GM15510 (cell line): ENCODE data around the gene LRRC66.

Experiments
- POLR2A ChIP-seq: IDR thresholded peaks from 3 replicates; pipeline ENCODE4 v1.6.1; 2011; ENCODE audit warnings: borderline replicate concordance; ENCODE audit not compliant: insufficient read length; ENCODE audit errors: extremely low read depth

Gene LRRC66

DNA sequence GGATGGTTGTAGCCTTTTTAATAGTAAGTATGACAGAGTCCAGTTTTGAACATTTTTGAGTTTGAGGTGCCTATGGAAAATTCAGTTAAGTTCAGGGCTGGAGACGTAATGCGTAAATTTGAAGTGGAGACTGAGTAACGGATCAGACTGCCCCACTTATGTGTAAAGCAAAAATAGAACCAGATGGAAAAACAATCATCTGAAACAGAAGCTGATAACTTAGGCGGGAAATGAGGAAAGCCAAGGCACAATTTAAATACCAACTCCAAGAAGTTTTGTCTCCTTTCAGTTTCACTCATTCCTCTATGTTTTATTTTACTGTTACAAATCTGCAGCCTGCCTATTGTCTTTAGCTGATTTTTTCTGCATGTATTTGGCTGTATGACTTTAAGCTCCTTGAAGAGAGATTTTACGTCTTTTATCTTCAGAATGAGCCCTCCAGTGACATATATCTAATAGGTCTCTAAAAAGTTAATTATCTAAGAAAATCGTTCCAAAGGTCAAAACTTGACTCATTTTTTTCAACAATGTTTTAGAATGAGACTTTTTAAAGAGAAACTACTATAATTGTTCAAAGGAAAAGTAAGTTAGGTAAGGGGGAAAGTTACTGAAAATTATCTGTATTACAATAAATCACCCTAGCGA, 16.8 kb upstream of the LRRC66 start:
- TF ChIP-seq POLR2A: no peak

DNA sequence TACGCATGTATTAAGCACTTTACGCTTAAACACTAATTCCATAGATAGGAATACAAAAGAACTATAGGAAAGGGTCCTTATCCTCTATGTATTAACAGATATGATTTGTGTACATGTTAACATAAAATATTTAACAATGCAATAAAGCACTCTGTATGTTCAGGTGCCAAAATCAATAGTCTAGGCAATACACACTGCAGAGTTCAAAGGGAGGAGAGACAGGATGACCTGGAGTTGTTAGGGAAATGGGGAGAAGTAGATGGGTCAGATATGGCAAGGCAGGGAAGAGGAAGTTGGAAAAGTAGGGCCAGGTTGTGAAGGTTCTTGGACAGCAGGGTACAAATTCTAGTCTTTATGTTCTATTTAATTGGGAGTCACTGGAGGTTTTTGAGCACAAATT, 15.0 kb upstream of the LRRC66 start:
- no peak for TF ChIP-seq POLR2A

DNA sequence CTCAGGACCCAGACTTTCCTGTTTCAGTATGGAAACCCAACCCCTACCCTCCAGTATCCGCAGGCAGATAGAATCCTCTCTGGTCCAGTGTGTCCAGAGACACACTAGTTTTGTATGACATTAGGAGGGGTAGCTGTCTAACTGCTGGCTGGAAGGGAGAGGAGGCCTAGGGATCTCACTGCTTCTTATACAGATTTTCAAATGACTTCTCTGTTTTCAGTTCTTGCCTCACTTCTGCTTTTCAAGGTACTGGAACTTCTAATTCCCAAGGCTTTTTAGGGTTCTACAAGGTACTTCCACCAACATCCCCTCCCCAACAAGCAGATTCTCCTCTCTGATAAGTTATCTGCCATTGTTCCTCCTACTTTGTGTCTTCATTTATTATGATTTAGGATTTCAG, 11.8 kb upstream of the LRRC66 start:
- no peak for TF ChIP-seq POLR2A

GRCh38 chr4:52028970-52029369, 8.8 kb upstream of the LRRC66 start:
- TF ChIP-seq POLR2A: no peak

GRCh38 chr4:52017814-52018213, 2.3 kb downstream of the LRRC66 start:
- TF ChIP-seq POLR2A: no peak

- no peak for TF ChIP-seq POLR2A
Observed at GRCh38 chr4:52016981-52017380, 3.2 kb downstream of the LRRC66 start.

DNA sequence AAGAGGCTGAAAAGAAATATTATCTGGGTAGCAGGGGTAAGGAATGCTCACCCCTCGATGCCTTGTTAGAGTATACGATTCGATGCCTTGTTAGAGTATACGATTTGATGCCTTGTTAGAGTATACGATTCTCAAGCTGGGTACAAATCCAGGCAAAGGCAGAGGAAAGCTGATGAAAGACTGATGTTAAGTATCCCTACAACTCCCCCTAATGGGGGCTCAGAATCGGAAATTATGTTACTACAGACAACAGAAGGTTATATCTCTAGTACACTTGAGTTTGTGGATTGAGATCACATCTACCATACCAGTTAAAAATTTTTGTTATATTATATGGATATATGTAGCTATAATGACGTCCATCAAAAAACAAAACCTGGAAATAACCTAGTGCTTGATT, 4.8 kb downstream of the LRRC66 start:
- no peak for TF ChIP-seq POLR2A

- TF ChIP-seq POLR2A: no peak
Observed at GRCh38 chr4:52014903-52015302, 5.3 kb downstream of the LRRC66 start.

- TF ChIP-seq POLR2A: no peak
Observed at GRCh38 chr4:52012651-52013050, 7.5 kb downstream of the LRRC66 start.

DNA sequence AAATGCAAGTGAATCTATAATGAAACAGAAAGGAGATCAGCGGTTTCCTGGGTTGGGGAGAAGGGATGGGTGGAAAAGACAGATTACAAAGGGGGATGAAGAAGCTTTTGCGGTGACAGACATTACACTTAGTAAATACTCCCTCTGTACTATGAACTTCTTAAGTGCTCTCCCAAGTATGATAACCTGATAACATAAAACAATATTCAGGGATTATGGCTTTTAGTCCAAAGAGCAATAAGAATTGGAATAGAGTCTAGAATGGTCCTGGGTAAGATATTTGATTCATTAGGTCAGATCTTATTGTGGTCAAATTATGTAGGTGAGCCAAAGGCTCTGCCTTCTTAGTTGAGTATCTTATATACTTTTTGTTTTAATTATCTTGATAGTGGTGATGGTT, 9.2 kb downstream of the LRRC66 start:
- no peak for TF ChIP-seq POLR2A

DNA sequence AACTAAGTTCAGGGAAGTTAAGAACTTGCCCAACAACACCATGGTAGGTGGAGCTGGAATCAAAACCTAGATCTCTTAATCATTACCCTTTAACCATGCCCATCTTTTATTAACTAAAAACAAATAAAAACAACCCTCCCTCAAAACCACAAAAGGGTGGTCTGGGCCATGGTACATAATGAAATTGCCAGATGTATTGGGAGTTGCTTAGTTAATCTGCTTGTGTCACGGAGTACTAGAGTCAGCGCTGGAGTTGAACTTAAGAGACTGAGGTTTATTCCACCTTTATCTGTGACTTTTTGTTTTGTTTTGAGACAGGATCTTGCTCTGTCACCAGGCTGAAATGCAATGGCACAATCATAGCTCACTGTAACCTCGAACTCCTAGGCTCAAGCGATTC, 13.3 kb downstream of the LRRC66 start:
- no peak for TF ChIP-seq POLR2A

DNA sequence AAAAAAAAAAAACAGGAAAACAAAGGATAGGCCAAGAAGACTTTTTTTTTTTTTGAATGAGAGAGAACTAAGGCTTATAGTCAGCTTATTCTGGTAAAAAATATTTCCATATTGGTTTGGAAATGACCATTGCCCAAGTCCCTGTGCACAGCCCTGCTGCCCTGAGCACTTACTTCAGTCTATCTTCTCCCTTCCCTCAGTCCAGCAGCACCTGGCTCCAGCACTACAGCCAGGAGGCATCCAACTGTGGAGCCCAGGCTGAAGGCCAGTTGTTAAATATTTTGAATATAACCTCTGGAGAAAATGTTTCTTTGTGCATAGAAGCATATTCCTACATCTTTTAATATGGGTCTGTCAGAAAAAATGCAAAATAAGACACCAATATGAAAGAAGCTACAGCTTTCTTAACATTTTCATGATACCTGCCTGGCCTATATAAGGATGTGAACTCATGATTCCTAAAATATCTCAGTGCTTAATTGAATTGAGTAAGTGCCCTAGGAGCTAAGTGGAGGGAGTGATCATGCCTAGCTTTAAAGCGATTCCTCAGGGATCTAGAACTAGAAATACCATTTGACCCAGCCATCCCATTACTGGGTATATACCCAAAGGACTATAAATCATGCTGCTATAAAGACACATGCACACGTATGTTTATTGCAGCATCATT, 14.4 kb downstream of the LRRC66 start:
- no peak for TF ChIP-seq POLR2A

GRCh38 chr4:52004414-52004813, 15.7 kb downstream of the LRRC66 start:
- TF ChIP-seq POLR2A: no peak

GRCh38 chr4:52001616-52002015, 18.5 kb downstream of the LRRC66 start:
- TF ChIP-seq POLR2A: no peak

DNA sequence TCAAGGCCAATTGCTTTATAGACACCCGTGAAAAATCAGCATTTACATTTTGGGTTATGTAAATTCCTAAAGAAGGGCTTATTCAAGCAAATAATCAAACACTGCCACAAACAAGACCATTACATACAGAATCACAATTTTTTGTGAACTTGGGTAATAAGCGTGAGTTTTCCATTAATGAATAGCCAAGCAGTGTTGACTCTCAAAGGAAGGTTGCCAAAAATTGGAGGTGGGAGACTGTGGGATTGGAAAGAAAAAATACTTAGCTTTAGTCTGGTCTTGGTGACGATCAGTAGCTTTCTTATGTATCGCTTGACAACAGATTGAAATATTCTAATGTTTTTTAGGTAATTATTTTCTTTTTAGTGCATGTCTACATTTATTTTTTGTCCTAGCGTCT, 20.9 kb downstream of the LRRC66 start:
- TF ChIP-seq POLR2A: no peak

DNA sequence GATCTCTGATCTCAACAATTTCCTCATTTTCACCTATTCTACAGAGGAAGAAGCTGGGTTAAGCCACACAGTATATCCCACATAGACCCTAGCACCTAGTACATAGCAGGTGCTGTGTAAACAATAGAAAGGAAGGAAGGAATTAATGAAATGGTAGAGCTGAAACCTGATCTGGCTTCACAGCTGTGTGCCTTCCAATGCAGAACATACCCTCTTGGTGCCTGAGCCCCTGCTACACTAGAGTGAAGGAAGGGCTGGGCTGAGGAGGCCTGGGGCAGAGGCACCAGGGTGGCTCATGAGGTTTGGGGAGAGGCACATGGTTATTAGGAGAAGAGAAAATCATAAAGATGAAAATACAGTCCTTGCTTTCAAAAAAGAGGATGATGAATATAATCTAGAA, 21.3 kb downstream of the LRRC66 start:
- TF ChIP-seq POLR2A: no peak
